ENCODE results near the gene QPCTL. TPM values are rescaled to one million over a fixed set of nuclear protein-coding genes. Genes with fewer than 3 reads are reported as not detected.

Gene QPCTL
- total and polyA plus RNA-seq, 9 of the 15 experiments (the other 6 are each of a cell fraction or from before 2014, with no cell fraction given), result 0.99 to 31.3 (median 12.7) TPM

- TF ChIP-seq, protein P1, sequence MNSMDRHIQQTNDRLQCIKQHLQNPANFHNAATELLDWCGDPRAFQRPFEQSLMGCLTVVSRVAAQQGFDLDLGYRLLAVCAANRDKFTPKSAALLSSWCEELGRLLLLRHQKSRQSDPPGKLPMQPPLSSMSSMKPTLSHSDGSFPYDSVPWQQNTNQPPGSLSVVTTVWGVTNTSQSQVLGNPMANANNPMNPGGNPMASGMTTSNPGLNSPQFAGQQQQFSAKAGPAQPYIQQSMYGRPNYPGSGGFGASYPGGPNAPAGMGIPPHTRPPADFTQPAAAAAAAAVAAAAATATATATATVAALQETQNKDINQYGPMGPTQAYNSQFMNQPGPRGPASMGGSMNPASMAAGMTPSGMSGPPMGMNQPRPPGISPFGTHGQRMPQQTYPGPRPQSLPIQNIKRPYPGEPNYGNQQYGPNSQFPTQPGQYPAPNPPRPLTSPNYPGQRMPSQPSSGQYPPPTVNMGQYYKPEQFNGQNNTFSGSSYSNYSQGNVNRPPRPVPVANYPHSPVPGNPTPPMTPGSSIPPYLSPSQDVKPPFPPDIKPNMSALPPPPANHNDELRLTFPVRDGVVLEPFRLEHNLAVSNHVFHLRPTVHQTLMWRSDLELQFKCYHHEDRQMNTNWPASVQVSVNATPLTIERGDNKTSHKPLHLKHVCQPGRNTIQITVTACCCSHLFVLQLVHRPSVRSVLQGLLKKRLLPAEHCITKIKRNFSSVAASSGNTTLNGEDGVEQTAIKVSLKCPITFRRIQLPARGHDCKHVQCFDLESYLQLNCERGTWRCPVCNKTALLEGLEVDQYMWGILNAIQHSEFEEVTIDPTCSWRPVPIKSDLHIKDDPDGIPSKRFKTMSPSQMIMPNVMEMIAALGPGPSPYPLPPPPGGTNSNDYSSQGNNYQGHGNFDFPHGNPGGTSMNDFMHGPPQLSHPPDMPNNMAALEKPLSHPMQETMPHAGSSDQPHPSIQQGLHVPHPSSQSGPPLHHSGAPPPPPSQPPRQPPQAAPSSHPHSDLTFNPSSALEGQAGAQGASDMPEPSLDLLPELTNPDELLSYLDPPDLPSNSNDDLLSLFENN (IDR thresholded peaks at IDR 0.05; ENCODE audit: low read depth in 2 of 2, low read length in 2 of 2), result 0 out of 4 replicates have a peak, but pooled peaks of 1 of the 2 experiments have one; percentile 26
- TF ChIP-seq RFX7 (CRISPR knock-in tag; IDR thresholded peaks at IDR 0.05) (no peak), MAFF (IDR thresholded peaks at IDR 0.05; ENCODE audit: low read length) (no peak), SMARCC2 (IDR thresholded peaks at IDR 0.05; ENCODE audit: low read depth) (no peak), U2AF1 (optimal IDR thresholded peaks at IDR 0.05; ENCODE audit: low read depth, low read length) (no peak), GTF2E2 (tag; IDR thresholded peaks at IDR 0.05) (0 out of 2 replicates have a peak, but pooled peaks have one; percentile 43), KDM1A (IDR thresholded peaks at IDR 0.05) (peak; percentile 87 to 88; a peak in 3 of 4 replicates), ZNF175 (CRISPR knock-in tag; IDR thresholded peaks at IDR 0.05; ENCODE audit: low read depth) (peak; percentile 93), HOXB6 (CRISPR knock-in tag; IDR thresholded peaks at IDR 0.05; ENCODE audit: borderline replicate concordance) (no peak), TBL1XR1 (IDR thresholded peaks at IDR 0.05; ENCODE audit: low read length in 2 of 2) (peak in 1 of 2 experiments; percentile 86; a peak in 2 of 4 replicates), SRSF9 (IDR thresholded peaks at IDR 0.05; ENCODE audit: borderline replicate concordance, low read depth, low read length) (no peak), TFAP4 (CRISPR knock-in tag; IDR thresholded peaks at IDR 0.05; ENCODE audit: borderline replicate concordance) (peak; percentile 95), KAT8 (IDR thresholded peaks at IDR 0.05; ENCODE audit: low read depth) (no peak), ZNF79 (CRISPR knock-in tag; IDR thresholded peaks at IDR 0.05; ENCODE audit: low read depth) (no peak)
- TF ChIP-seq, protein P2, sequence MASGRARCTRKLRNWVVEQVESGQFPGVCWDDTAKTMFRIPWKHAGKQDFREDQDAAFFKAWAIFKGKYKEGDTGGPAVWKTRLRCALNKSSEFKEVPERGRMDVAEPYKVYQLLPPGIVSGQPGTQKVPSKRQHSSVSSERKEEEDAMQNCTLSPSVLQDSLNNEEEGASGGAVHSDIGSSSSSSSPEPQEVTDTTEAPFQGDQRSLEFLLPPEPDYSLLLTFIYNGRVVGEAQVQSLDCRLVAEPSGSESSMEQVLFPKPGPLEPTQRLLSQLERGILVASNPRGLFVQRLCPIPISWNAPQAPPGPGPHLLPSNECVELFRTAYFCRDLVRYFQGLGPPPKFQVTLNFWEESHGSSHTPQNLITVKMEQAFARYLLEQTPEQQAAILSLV (tag; IDR thresholded peaks at IDR 0.05), result no peak
- TF ChIP-seq, protein P3, sequence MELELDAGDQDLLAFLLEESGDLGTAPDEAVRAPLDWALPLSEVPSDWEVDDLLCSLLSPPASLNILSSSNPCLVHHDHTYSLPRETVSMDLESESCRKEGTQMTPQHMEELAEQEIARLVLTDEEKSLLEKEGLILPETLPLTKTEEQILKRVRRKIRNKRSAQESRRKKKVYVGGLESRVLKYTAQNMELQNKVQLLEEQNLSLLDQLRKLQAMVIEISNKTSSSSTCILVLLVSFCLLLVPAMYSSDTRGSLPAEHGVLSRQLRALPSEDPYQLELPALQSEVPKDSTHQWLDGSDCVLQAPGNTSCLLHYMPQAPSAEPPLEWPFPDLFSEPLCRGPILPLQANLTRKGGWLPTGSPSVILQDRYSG (tag; conservative IDR thresholded peaks at IDR 0.05; ENCODE audit: low read depth), result no peak
Measured at GRCh38 chr19:45717131-45717982, 24.9 kb downstream of the QPCTL start (continued).

All from K562 (cell line).